Activated T-cell treated with anti-CD3 and anti-CD28 coated beads, Interleukin-2, amount 50 U/mL, for 48 hours (primary cell): ENCODE results near the gene SRCIN1.
"Not testable (repeated sequence)": the region's sequence is repeated elsewhere in the genome, so short reads cannot be mapped to it uniquely, and the experiment has no call there.

Source experiments
- DNase-seq, 2 experiments: peaks; one replicate each; pipeline ENCODE4 v3.0.0-alpha.2; 2020

SRCIN1 gene

DNA sequence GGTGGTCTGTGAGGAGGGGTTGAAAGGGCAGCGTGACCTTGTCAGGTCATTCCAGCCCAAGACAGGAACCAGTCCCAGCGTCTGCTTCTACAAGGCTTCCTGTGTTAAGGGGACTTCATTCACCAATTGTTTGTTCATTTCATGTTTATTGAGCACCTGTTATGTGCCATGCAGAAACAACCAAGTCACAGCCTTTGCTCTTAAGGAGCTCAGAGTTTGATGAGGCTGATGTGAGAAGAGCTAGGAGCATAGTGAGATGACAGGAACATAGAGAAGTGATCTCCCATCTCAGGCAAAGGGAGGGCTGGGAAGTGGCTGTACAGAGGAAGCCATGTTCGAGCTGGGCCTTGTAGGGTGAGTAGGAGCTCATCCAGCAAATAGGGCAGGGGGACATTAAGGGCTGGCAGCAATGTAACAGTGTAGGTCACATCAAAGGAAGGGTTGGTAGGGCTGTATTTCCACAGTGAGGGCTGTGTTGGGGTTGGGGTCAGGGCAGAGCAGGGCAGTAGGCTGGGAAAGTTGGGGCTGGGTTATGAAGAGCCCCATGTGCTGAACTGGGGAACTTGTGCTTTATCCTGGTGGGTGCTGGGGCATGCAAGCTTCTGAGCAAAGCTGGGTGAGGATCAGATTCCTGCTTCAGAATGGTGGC, 97.7 kb downstream of the SRCIN1 start:
- DNase-seq: no peak

DNA sequence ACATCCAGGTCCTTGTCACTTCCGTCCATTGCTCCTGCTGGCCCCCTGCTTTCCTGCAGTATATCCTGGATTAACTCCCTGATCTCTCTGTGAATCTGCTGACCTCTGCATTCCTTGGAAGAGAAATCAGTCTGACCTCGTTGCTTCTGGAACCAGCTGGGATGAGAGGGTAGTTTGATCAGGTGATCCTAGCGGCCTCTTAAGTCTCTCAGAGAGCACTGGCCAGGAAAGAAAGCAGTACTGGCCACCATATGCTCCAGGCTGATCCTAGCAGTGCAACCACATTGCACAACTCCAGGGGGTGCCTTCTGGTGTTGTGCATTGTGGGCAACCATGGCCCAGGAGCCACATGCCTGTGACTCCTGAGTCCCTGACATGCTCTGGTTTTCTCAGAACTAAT, 98.3 kb downstream of the SRCIN1 start:
- DNase-seq: no peak

DNA sequence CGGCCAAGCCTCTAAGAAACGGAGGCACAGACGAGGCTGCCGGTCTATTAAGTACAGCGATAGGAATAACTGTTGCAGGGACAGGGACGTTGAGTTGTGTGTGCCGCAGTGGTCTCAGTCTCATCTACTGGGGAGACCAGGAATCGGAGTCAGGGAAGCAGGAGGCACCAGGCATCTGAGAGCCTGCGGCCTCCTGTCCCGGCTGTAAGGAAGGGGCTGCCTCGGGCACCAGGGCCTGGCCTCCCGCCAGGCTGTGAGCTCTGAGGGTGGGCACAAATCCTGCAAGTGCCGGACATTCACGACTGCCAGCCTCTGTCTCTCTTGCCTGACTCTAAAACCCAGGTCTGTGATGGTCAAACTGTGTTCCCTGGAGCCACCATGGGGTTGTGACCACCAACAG, 101.5 kb downstream of the SRCIN1 start:
- DNase-seq: no peak

DNA sequence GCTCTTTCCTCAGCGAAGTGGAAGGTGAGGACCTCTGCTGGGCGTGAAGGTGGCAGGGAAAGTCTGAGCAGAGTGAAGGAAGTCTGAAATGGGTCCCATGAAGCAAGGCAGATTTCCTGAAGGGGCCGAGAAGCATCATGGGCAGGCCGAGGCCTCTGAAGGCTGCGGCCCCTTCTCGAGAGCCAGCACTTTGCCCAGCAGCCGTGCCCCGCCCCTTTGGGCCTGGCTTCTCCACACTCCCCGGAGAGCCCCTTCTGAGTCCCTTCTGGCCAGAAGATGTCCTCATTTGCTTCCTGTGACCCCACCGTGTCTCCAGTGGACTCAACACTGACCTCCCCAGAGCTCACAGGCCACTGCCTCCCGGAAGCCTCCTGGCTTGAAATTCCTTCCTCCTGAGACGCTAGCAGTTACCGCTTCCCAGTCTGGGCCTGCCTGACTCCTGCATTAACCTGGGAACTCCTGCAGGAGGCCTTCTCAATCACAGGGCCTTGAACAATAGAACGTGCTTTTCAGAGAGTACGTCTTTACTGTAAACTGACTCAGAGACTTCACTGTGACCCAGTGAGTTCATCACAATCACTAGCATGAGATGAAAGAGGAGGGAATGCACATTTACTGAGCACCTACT, 102.4 kb downstream of the SRCIN1 start:
- DNase-seq: not testable (repeated sequence)

DNA sequence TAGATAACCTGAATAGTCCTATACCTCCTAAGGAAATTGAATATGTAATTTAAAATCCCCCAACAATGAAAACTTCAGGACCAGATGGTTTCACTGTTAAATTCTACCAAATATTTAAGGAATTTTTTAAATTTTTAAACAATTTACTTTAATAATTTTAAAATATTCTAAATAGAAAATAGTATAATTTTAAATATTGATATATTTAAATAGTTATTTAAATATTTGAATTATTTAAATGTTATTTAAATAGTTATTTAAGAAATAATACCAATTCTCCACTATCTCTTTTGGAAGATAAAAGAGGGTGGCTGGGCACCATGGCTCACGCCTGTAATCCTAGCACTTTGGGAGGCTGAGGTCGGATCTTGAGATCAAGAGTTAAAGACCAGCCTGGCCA, 104.0 kb downstream of the SRCIN1 start:
- DNase-seq: not testable (repeated sequence)

DNA sequence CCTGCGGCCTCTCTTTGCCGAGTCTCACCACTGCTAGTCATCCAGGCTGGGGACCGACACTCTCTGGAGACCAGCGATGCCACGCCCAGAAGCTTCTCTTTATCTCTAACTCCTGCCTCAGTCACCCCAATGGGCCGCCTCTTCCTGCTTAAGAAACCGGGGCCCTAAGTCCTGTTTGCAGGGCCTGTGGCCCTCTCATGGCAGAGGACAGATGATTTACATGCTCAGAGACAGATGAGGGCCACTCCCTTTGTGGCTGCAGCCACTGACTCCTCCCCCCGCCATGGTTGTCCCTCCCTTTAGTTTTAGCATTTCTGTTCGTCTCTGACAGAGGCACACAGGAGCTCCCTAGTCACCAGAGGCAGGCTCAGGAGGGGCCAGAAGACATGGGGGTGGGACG, 106.5 kb downstream of the SRCIN1 start:
- DNase-seq: not testable (repeated sequence)

DNA sequence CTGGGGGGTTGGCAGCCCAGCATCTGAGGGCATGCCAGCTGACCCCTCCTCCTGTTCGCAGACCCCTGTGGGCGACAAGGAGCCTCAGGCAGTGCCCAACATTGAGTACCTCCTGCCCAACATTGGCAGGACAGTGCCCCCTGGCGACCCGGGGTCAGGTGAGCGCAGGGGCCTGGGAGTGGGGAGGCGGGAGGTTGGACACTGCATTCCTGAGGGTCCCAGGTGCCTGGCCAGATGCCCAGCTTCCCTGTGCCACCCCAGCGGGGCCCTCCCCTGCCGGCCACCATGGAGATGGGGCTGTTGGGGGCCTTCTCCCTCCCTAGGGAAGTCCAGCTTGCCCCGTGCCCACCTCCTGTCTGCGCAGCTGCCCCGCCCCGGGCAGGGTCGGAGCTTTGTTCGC, 107.4 kb downstream of the SRCIN1 start:
- DNase-seq: no peak

DNA sequence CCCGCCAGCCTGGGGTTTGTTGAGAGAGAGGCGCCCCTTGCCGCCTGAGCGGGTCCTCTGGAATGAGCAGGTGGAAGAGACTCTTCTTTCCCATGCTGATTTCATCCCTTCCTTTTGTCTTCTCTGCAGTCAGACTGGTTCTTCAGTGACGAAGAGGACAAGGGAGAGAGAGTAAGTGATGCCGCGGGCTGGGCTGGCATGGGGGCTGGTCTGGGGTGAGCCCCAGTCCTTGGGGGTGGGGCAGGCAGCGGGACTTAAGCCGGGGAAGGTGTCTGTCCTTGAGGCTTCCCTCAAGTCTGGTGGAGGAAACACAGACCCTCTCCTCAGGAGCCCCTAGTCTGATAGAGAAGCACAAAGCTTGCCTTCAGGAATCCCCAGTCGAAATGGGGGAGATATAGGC, 108.1 kb downstream of the SRCIN1 start:
- DNase-seq: not testable (repeated sequence)

DNA sequence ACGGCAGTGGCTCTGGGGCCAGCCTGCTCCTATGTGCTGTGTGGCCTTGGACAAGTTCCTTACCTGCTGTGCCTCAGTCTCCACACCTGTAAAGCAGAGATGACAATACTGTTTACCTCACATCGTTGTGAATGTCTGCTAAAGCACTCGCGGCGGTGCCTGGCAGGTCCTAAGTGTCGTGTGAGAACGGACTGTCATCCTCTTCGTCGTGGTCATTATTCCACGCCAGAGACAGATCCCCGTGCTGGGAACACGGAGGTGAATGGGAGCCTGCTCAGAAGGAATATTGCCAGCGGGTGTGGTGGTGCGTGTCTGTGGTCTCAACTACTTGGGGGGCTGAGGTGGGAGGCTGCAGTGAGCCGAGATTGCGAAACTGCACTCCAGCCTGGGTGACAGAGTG, 111.6 kb downstream of the SRCIN1 start:
- not testable (repeated sequence) for DNase-seq

DNA sequence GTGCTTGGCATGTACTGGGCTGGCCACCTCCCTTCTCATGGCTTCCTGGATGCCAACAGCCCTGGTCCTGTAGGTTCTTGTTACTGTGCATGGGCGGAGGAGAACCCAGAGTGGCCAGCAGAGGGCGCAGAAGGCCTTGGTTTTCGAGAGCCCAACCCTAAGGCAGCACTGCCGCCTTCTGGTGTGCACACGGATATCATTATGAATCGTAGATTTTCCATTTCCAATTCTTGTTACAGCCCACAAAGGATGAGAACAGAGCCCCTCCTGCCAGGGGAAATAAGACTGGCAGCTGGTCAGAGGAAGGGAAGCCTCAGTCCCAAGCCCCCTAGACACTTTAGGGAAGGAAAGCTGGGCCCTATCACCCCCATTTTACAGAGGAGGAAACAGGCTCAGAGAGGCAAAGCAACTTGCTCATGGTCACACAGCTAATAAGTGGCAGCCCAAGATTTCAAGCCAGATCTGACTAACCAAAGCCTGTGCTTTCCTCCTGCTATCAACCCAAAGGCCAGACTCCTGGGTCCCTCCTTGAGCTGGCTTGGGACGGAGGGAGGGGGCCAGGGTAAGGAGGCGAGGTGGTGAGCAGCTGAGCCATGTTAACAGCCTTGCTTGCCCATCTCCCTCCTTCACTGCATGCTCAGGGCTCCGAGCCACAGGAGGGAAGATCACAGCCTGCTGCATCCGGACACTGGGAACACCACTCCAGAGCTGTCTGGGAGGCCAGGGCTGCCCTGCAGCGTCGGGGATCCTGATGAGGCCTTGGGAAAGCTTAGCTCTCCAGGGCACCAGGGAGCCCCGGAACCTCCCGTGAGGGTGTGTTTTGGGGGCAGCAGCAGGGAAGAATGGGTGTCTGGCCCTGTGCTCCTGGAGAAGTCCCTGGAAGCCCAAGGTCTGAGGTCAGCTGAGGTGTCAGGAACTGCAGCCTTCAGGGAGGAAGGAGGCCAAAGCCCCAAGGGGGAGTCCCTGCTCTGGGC, 113.4 kb downstream of the SRCIN1 start:
- DNase-seq: peak; percentile 96

DNA sequence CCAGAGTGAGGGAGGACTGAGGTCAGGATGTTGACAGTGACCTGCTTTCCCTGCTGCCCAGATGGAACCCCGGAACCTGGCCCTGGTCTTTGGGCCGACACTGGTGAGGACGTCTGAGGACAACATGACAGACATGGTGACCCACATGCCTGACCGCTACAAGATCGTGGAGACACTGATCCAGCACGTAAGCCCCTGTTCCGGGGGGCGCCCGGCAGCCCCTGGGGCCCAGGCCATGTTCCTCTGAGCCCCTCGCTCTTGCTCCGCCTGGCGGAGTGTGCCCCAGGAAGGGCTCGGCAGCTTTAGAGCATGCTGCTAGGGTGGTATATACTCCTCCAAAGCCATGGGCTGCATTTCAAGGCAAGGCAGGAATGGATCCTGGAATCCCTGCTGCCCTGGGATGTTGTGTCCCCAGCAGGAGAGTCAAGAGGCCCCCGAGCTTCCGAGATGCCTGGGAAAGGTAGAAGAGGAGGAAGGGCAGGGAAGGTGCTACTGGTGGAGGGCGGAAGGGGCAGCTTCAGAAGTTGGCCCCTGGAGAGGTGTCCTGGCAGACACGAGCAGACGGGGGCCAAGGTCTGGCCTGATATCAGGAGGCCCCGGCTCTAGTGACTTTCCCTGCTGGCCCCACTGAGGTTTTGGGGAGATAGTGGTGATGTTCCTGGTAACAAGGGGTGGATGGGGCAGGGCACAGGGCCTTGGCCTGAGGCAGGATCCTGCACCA, 114.2 kb downstream of the SRCIN1 start:
- DNase-seq: not testable (repeated sequence)

DNA sequence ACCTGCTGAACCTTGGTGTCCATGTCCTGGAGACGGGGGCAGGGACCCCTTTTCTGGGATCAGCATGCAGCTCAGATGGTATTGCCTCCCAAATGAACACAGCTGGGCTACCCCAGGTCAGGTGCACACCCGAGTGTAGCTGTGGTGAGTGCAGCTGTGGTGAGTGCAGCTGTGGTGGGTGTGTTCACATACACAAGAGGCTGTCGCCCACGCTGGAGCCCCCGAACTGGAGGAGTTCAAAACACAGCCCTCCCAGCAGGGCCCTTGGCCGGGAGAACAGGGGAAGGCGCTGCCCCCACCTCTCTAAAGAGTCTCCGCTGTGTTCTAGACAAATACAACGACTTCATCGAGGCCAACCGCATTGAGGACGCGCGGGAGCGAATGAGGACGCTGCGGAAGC, 116.0 kb downstream of the SRCIN1 start:
- DNase-seq: not testable (repeated sequence)

DNA sequence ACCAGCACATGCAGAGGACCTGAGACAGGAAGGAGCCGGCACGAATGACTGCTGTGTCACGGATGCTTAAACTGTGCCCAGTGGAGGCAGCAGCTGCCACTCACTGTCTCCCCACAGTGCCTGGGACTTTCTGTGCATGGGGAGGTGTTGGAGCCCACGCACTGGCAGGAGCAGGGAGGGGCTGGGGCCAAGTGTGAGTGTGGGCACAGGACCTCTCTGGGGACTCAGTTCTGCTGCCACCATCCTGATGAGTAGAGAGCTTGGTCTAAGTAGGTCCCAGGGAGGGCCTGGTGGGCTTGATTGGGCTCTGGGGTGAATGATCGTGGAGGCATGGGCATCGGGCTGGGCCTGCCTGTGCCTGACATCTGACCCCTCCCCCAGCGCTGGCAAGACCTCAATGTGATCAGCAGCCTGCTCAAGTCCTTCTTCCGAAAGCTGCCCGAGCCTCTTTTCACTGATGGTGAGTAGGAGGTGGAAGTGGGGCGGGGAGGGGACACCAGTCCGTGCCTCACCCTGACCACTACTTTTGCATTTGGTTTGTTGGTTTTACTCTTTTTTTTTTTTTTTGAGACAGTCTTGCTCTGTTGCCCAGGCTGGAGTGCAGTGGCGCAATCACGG, 120.0 kb downstream of the SRCIN1 start:
- DNase-seq: peak; percentile 57 to 63

DNA sequence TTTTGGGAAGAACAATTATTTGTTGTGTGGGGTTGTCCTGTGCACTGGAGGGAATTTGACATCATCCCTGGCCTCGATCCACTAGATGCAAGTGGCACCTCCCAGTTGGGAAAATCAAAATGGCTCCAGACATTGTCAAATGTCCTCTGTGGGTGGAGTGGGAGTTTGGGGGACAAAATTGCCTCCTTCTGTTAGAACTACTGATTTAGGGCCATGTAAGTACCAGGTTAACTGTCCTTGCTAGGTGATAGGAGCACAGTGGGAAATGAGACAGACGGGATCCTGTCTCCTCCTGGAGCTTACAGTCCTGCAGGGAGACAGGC, 120.6 kb downstream of the SRCIN1 start:
- DNase-seq: no peak

DNA sequence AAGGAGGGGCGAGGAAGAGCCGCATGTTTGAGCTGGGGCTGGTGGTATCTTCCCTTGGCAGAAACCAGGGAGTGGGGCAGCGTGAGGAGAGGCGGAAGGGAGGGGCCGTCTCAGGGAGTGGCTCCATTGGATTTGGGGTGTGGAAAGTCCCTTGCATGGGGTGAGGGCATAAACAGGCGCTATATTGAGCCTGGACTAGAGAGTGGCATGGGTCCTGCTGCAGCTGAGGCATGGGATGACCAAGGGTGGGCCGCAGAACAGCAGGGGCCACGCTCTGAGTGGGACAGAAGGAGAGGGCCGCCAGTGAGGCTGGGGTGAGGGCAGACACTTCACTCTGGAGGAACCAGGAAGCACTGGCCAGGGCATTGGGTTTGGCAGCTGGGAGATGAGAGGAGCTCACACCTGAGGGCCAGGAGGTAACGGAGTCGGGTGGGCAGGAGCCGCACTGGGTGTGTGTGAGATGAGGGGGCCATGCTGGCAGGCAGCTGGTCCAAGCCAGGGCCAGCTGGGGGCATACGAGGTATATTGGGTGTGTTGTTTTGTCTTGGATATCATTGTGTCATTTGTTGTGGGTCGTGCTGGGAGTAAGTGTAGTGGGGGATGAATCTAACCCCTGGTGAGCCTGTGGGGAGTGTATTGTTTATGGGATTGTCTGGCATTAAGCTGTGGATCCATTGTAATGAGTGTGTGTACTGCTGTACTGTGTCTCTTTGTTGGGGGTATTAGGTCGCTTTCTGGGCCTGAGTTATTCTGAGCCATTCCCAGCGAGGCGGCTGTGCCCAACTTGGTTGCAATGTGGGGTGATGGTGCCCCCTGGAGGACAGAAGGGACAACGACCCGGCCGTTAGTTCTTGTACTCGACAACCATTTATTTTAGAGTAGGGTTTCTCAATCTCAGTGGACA, 121.3 kb downstream of the SRCIN1 start:
- peak; percentile 80 to 82 for DNase-seq

DNA sequence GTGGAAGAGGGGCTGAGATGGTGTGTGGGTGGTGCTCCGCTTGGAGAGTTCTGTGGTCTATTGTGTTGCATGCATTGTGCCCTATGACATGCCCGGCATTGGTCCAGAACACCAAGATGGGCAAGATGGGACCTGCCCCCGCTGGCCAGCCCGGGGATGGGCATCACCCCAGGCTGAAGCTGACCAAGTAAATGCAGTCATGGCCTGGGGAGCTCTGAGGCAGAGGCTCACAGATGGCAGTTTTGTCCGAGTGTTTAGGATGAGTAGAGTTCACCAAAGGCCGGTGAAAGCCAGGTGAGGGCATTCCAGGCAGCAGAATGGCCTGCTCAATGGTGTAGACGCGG, 123.1 kb downstream of the SRCIN1 start:
- DNase-seq: not testable (repeated sequence)

DNA sequence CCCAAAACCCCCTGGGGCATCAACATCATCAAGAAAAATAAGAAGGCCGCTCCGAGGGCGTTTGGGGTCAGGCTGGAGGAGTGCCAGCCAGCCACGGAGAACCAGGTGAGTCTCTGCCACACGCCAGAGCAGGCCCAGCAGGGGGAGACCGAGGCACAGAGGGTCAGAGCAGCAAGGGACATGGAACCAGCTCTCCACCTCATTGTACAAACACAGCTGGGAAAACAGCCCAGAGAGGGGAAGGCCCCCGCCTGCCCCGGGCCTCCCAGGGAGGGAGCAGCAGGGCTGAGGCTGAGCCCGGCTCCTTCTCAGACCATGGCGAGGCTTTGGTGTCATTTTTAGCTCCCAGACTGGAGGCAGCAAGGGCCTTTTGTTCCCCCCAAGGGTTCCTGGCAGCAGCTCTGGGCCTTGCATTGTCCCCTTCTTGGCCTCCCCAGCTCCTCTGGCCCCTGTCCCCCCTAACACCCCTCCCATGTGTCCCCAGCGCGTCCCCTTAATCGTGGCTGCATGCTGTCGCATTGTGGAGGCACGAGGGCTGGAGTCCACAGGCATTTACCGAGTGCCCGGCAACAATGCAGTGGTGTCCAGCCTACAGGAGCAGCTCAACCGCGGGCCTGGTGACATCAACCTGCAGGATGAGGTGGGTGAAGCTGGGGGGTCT, 123.6 kb downstream of the SRCIN1 start:
- DNase-seq: not testable (repeated sequence)
